HepG2 (cell line): Measurements from ENCODE around the gene MYO7B. TPM values are rescaled to one million over a fixed set of nuclear protein-coding genes. Genes with fewer than 3 reads are reported as not detected.
A peak's percentile ranks its signal among the peaks of the same experiment; 100 is the strongest.

Experiments used
- CTCF ChIP-seq: sonication (generic); formaldehyde crosslinking; IDR thresholded peaks from 2 replicates; pipeline ENCODE4 v1.5.0; 2020; ENCODE audit warnings: mild to moderate bottlenecking, missing genetic modification reagents, moderate library complexity
- ERF ChIP-seq: IDR thresholded peaks from 2 replicates; pipeline ENCODE4 v1.6.1; 2018; ENCODE audit warnings: missing biosample characterization, missing genetic modification reagents
- PHF21A ChIP-seq: sonication (generic); formaldehyde crosslinking; IDR thresholded peaks from 2 replicates; pipeline ENCODE4 v1.5.0; 2020; ENCODE audit warnings: mild to moderate bottlenecking, missing genetic modification reagents
- RNF2 ChIP-seq: fragments of 450-650 bp; conservative IDR thresholded peaks from 2 replicates; pipeline ENCODE4 v1.6.1; 2016; ENCODE audit warnings: low read depth
- THRA ChIP-seq: sonication (generic); formaldehyde crosslinking; IDR thresholded peaks from 2 replicates; pipeline ENCODE4 v1.4.0; 2020; ENCODE audit warnings: missing genetic modification reagents, borderline replicate concordance
- XRCC5 ChIP-seq: fragments of 200-400 bp; formaldehyde crosslinking; optimal IDR thresholded peaks from 2 replicates; pipeline ENCODE3; 2017; ENCODE audit warnings: mild to moderate bottlenecking, low read length
- YEATS2 ChIP-seq: sonication (generic); formaldehyde crosslinking; IDR thresholded peaks from 2 replicates; pipeline ENCODE4 v1.4.0; 2020; ENCODE audit warnings: missing genetic modification reagents, borderline replicate concordance
- ZBTB3 ChIP-seq: sonication (generic); formaldehyde crosslinking; IDR thresholded peaks from 2 replicates; pipeline ENCODE4 v1.4.0; 2020; ENCODE audit warnings: low read depth, mild to moderate bottlenecking, moderate library complexity, missing genetic modification reagents, borderline replicate concordance
- ZFP36 ChIP-seq: fragments of 150-350 bp; IDR thresholded peaks from 2 replicates; pipeline ENCODE4 v1.6.1; 2018; ENCODE audit warnings: borderline replicate concordance, low read length, low read depth; ENCODE audit not compliant: partially characterized antibody
- ZNF572 ChIP-seq: sonication (generic); formaldehyde crosslinking; IDR thresholded peaks from 2 replicates; pipeline ENCODE4 v1.5.1; 2020; ENCODE audit warnings: mild to moderate bottlenecking, missing genetic modification reagents
- ZNF616 ChIP-seq: sonication (generic); formaldehyde crosslinking; IDR thresholded peaks from 2 replicates; pipeline ENCODE4 v1.5.0; 2020; ENCODE audit warnings: low read depth, mild to moderate bottlenecking, missing genetic modification reagents
- ZNF891 ChIP-seq: sonication (generic); formaldehyde crosslinking; IDR thresholded peaks from 2 replicates; pipeline ENCODE4 v1.5.0; 2020; ENCODE audit warnings: mild to moderate bottlenecking, missing genetic modification reagents
- polyA plus RNA-seq, 8 experiments: library from polyadenylated mRNA; depleted of rRNA in 3 of 8; stranded (reverse) in 7 of 8; unstranded in 1 of 8; fragments of >200 nt; fragmentation: Illumina TruSeq in 4 of 8; extraction: Trizol in 4 of 8; gene quantifications; 2 replicates each; pipeline versions ENCODE4 v1.2.1 to v1.2.3, GENCODE V29; 2011 to 2016; ENCODE audit warnings: low read depth in 4 of 8, missing spikeins in 1 of 8, mixed read lengths in 1 of 8; ENCODE audit not compliant: insufficient read depth in 1 of 8
- total RNA-seq, 5 experiments: library from RNA; depleted of rRNA; stranded (reverse); fragments of >200 nt; fragmentation: Illumina TruSeq; extraction: Trizol; gene quantifications; 2 replicates each; pipeline ENCODE4 v1.2.3, GENCODE V29; 2016; ENCODE audit warnings: low read depth in 1 of 5
- TF ChIP-seq, protein P1 (sequence below): sonication (generic); formaldehyde crosslinking; IDR thresholded peaks from 2 replicates; pipeline ENCODE4 v1.8.0; 2022; ENCODE audit warnings: mild to moderate bottlenecking, missing genetic modification reagents, moderate library complexity
- TF ChIP-seq, protein P2 (sequence below): IDR thresholded peaks from 2 replicates; pipeline ENCODE4 v1.6.1; 2016; ENCODE audit warnings: mild to moderate bottlenecking
- TF ChIP-seq, protein P3 (sequence below): sonication (generic); formaldehyde crosslinking; IDR thresholded peaks from 2 replicates; pipeline ENCODE4 v1.5.0; 2020; ENCODE audit warnings: mild to moderate bottlenecking, missing genetic modification reagents
- TF ChIP-seq, protein P4 (sequence below): sonication (generic); formaldehyde crosslinking; IDR thresholded peaks from 2 replicates; pipeline ENCODE4 v1.4.0; 2020; ENCODE audit warnings: missing genetic modification reagents

MYO7B gene
- total and polyA plus RNA-seq, 2 of the 13 experiments (the other 11 are each of a cell fraction or from before 2014, with no cell fraction given): not detected

DNA sequence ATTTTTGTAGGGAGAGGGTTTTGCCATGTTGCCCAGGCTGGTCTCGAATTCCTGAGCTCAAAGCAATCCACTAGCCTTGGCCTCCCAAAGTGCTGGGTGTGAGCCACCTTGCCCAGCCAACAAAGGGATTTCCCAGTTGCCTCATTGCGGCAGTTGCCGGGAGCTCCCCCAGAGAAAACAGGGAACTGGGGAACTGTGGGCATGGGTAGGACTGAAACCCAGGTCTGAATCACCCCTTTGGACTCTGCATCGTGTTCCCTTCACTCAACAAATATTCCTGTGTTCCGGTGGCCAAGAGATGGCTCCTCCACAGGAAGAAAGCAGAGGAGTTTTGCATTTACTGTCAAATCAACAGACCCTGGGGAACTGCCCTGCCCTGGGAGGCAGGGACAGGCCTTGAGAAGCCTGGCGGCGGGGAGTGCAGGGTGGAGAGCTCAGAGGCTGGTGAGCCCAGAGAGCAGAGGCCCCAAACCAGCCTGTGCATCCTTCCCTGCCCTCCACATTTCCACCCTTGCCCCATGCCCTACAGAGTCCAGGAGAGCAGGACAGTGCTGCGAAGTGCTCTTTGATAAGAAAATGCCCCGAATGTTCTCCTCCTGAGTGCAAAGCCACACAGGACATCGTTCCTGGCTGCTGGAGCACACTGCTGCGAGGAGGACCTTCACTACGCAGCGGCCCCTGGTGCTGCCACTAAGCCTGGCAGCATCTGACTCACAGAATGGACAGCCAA lies 24.9 kb downstream of the MYO7B start (continued):
- TF ChIP-seq, protein P1, sequence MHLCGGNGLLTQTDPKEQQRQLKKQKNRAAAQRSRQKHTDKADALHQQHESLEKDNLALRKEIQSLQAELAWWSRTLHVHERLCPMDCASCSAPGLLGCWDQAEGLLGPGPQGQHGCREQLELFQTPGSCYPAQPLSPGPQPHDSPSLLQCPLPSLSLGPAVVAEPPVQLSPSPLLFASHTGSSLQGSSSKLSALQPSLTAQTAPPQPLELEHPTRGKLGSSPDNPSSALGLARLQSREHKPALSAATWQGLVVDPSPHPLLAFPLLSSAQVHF (CRISPR knock-in tag): no peak
- TF ChIP-seq CTCF (peak; percentile 62), THRA (CRISPR knock-in tag) (no peak), YEATS2 (CRISPR knock-in tag) (peak; percentile 47; the same call in 1 of the 2 replicates), ERF (CRISPR knock-in tag) (no peak), ZBTB3 (no peak), PHF21A (peak; percentile 38; the same call in 1 of the 2 replicates), ZNF572 (CRISPR knock-in tag) (no peak), XRCC5 (peak; percentile 20), ZNF891 (CRISPR knock-in tag) (0 out of 2 replicates have a peak, but pooled peaks have one; percentile 51), ZFP36 (no peak), RNF2 (0 out of 2 replicates have a peak, but pooled peaks have one; percentile 18), ZNF616 (no peak)
- TF ChIP-seq, protein P2, sequence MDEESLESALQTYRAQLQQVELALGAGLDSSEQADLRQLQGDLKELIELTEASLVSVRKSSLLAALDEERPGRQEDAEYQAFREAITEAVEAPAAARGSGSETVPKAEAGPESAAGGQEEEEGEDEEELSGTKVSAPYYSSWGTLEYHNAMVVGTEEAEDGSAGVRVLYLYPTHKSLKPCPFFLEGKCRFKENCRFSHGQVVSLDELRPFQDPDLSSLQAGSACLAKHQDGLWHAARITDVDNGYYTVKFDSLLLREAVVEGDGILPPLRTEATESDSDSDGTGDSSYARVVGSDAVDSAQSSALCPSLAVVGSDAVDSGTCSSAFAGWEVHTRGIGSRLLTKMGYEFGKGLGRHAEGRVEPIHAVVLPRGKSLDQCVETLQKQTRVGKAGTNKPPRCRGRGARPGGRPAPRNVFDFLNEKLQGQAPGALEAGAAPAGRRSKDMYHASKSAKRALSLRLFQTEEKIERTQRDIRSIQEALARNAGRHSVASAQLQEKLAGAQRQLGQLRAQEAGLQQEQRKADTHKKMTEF (CRISPR knock-in tag): 0 out of 2 replicates have a peak, but pooled peaks have one; percentile 51
- TF ChIP-seq, protein P3, sequence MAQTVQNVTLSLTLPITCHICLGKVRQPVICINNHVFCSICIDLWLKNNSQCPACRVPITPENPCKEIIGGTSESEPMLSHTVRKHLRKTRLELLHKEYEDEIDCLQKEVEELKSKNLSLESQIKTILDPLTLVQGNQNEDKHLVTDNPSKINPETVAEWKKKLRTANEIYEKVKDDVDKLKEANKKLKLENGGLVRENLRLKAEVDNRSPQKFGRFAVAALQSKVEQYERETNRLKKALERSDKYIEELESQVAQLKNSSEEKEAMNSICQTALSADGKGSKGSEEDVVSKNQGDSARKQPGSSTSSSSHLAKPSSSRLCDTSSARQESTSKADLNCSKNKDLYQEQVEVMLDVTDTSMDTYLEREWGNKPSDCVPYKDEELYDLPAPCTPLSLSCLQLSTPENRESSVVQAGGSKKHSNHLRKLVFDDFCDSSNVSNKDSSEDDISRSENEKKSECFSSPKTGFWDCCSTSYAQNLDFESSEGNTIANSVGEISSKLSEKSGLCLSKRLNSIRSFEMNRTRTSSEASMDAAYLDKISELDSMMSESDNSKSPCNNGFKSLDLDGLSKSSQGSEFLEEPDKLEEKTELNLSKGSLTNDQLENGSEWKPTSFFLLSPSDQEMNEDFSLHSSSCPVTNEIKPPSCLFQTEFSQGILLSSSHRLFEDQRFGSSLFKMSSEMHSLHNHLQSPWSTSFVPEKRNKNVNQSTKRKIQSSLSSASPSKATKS (CRISPR knock-in tag): no peak
- TF ChIP-seq, protein P4, sequence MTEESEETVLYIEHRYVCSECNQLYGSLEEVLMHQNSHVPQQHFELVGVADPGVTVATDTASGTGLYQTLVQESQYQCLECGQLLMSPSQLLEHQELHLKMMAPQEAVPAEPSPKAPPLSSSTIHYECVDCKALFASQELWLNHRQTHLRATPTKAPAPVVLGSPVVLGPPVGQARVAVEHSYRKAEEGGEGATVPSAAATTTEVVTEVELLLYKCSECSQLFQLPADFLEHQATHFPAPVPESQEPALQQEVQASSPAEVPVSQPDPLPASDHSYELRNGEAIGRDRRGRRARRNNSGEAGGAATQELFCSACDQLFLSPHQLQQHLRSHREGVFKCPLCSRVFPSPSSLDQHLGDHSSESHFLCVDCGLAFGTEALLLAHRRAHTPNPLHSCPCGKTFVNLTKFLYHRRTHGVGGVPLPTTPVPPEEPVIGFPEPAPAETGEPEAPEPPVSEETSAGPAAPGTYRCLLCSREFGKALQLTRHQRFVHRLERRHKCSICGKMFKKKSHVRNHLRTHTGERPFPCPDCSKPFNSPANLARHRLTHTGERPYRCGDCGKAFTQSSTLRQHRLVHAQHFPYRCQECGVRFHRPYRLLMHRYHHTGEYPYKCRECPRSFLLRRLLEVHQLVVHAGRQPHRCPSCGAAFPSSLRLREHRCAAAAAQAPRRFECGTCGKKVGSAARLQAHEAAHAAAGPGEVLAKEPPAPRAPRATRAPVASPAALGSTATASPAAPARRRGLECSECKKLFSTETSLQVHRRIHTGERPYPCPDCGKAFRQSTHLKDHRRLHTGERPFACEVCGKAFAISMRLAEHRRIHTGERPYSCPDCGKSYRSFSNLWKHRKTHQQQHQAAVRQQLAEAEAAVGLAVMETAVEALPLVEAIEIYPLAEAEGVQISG (CRISPR knock-in tag): no peak
